Stimulated activated CD4-positive, alpha-beta T cell treated with anti-CD3 and anti-CD28 coated beads, TNF-alpha, amount 100 ng/mL, for 48 hours (primary cell): ENCODE measurements around the gene TPSG1.
"Not testable (repeated sequence)": the region's sequence is repeated elsewhere in the genome, so short reads cannot be mapped to it uniquely, and the experiment has no call there.

Experiments used
- DNase-seq, 3 donors: peaks; one replicate each; pipeline ENCODE4 v3.0.0-alpha.2; 2020; ENCODE audit warnings: low read depth in 3 of 3

TPSG1 gene

DNA sequence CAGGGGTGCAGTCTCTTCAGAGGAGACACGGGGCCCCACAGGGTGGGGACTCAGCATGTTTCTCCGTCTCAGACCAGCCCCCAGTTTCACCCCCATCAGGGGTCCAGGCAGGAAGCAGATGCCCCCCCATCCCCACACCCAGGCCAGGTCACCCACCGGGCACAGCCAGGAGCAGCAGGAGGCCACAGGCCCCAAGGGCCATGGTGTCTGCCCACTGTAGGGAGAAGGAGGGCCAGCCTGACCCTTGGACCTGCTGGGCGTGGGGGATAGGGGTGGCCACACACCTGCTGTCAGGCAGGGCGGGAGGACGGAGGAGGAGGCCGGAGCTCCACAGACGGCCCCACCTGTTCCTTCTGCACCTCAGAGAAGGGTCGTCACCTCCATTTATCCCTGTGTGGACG, at the start of gene TPSG1:
TSS of gene TPSG1 (minus strand) at position 218 of the 401 bp plus-strand sequence. CDS start at position 202, 16 bp downstream.
- no peak for DNase-seq

GRCh38 chr16:1274767-1275166, 49.7 kb upstream of the TPSG1 start:
- no peak for DNase-seq

DNA sequence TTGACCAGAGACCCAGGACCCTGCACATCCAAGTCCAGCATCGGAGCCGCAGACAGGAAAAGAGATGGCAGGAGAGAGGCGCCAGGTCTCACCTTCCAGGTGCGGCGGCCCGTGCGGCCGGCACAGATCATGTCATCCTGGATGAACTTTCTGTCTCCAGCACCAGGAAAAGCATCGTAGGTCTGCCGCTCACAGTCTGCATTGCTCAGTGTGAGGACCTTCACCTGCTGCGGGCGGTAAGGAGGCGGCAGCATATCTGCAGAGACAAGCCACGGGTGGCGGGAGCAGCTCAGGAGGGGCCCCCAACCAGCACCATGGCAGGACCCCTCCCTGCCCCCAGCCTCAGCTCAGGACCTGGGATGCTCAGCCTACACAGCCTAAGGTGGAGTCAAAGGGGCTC, 48.7 kb upstream of the TPSG1 start:
- no peak for DNase-seq

GRCh38 chr16:1272453-1273198, 47.6 kb upstream of the TPSG1 start:
- DNase-seq = no peak

DNA sequence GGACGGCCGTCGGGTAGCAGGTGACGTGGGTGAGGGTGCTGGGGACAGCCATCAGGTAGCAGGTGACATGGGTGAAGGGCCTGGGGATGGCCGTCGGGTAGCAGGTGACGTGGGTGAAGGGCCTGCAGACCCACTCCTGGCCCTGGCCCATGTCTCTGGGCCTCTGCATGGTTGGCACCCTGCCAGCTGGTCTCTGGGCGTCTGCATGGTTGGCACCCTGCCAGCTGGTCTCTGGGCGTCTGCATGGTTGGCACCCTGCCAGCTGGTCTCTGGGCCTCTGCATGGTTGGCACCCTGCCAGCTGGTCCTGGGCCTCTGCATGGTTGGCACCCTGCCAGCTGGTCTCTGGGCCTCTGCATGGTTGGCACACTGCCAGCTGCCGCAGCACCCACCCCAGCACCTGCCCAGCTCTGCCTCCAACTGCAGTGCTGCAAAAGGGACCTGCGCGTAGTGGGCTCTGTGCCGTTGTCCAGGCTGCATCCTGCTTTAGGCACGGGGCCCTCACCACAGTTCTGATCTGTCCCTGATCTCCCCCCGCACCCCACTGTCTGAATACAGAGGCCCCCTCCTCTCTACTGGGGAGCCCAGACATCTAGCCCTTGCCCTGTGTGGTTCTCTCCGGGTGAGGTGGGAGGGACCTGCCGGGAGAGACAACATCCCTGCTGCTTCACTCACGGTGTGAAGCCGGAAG, 46.8 kb upstream of the TPSG1 start:
- DNase-seq = not testable (repeated sequence)

- no peak for DNase-seq
Measured at GRCh38 chr16:1271380-1271723, 46.3 kb upstream of the TPSG1 start.

DNA sequence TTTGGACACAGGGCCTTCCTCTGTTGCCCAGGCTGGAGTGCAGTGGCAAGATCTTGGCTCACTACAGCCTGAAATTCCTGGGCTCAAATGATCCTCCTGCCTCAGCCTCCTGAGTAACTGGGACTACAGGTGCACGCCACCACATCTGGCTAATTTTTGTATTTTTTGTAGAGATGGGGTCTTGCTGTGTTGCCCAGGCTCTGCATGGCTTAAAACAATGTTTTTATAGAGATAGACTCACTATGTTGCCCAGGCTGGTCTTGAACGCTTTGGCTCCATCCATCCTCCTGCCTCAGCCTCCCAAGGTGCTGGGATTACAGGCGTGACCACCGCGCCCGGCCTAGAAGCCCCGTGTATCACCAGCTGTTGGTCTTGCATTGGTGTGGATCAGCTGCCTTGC, 44.4 kb upstream of the TPSG1 start:
- DNase-seq = not testable (repeated sequence)

DNA sequence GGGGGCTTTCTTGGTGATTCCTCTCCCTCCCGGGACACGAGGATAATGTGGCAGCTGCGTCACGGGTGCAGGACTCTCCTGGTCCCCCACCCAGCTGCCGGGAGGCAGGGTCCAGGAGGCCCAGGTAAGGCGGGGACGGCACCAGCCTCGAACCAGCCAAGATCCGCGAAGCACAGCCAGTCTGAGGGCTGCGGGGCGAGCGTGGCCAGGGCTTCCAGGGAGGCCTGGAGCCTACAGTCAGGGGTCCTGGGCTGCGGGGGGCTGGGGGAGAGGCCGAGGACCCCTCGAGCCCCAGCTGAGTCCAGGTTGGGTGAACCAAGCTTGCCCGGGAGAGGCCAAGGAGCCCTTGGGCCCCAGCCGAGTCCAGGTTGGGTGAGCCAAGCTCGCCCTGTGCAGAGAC, 40.8 kb upstream of the TPSG1 start:
- no peak for DNase-seq

GRCh38 chr16:1265090-1265630, 40.1 kb upstream of the TPSG1 start:
- DNase-seq = no peak

DNA sequence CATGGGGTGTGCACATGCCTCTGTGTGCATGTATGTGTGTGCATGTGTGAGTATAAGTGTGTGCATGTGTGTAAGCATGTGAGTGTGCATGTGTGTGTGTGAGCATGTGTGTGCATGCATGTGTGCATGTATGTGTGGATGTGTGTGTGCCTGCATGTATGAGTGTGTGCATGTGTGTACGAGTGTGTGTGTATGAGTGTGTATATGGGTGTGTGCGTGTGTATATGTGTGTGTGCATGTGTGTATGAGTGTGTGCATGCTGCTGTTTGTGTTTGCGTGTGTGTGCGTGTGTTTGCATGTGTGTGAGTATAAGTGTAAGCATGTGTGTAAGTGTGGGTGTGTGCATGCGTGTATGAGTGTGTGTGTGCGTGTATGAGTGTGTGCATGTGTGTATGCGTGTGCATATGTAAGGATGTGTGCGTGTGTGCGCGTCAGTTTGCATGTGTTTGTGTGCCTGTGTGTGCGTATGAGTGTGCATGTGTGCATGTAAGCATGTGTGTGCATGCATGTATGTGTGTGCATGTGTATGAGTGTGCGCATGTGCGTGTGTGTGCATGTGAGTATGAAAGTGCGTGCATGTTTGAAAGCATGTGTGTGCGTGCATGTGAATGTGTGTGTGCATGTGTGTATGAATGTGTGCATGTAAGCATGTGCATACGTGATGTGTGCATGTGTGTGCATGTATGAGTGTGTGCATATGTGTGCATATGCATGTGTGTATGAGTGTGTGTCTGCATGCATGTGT, 39.4 kb upstream of the TPSG1 start:
- no peak for DNase-seq

DNA sequence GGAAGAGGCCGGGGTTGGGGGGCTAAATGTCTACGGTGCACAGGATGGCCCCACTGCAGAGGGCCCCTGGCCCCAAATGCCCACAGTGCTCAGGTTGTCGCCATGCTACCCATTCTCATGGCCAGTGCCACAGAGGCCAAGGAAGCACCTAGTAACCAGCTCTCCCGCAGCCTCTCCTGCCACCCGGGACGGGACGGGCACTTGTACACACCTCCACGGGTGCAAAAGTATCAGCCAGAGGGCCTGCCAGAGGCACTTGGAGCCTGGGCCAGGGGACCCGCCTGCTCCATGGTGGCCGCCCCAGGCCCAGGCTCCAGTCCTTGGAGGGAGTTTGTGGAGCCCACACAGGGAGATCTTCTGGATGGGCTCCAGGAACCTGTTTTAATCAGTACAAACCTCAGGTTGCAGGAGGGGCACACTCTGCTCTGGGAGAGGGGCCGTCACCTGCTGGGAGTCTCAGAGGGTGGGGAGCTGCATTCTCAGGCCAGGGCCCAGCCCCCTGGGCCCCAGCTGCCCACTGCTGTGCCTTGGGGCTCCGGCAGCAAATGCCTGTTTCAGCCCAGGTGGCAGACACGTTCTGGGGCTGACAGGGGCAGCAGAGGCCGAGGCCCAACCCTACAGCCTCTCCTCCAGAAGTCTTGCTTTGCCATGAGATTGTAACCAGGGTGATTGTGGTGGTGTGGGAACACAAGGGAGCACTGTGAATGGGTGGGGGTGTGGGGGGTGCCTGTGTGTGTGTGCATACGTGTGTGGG, 38.7 kb upstream of the TPSG1 start:
- DNase-seq = no peak

GRCh38 chr16:1262846-1263221, 37.8 kb upstream of the TPSG1 start:
- no peak for DNase-seq

- no peak for DNase-seq
Measured at GRCh38 chr16:1262210-1262845, 37.3 kb upstream of the TPSG1 start.

GRCh38 chr16:1261131-1261892, 36.2 kb upstream of the TPSG1 start:
- DNase-seq = no peak

GRCh38 chr16:1260101-1260680, 35.1 kb upstream of the TPSG1 start:
- DNase-seq = no peak

- no peak for DNase-seq
Measured at GRCh38 chr16:1259760-1260068, 34.6 kb upstream of the TPSG1 start.

DNA sequence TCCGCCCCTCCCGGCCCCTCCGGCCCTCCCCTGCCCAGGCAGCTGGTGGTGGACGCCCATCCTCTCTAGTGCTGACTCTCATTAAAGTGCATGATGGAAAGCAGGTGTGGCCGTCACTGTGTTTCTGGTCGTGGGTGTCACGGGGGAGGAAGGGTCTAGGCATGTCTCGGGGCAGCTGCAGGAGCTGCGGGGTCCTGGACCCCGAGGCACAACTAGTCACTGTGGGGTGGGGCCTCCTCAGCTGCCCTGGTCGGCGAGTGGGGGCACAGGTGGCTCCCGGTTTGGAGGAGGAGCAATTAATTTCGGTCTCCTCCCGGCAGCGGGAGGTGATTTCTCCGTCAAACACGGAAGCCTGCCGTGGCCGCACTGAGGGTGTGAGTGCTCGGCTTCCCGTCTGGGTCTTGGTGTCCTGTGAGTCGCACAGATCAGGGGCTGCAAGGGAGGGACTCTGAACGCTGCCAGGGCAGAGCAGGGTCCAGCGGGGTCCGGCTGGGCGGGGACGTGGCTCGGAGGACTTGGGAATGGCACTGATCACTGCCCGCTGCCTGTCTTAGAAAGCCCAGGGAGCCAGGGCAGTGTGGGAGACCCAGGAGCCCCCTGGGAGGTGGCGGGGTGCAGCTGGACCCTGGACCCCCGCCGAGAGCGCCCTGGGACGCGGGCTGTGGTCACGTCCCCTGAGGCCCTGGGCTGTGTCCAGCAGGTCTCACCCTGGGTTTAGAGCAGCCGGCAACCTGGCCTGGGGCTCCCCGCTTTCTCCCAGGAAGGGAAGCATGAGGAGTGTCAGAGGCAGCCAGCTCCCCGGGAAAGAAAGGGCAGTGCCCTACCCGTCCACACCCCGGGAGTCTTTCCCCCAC, 34.1 kb upstream of the TPSG1 start:
- DNase-seq = no peak

DNA sequence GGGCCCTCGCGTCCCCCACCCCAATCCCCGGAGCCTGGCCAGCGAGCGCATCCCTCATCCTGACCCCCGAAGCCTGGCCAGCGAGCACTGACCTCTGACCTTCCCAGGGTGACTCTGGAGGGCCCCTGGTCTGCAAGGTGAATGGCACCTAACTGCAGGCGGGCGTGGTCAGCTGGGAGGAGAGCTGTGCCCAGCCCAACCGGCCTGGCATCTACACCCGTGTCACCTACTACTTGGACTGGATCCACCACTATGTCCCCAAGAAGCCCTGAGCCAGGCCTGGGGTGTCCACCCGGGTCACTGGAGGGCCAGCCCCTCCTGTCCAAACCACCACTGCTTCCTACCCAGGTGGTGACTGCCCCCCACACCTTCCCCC, 33.1 kb upstream of the TPSG1 start:
- DNase-seq = no peak

DNA sequence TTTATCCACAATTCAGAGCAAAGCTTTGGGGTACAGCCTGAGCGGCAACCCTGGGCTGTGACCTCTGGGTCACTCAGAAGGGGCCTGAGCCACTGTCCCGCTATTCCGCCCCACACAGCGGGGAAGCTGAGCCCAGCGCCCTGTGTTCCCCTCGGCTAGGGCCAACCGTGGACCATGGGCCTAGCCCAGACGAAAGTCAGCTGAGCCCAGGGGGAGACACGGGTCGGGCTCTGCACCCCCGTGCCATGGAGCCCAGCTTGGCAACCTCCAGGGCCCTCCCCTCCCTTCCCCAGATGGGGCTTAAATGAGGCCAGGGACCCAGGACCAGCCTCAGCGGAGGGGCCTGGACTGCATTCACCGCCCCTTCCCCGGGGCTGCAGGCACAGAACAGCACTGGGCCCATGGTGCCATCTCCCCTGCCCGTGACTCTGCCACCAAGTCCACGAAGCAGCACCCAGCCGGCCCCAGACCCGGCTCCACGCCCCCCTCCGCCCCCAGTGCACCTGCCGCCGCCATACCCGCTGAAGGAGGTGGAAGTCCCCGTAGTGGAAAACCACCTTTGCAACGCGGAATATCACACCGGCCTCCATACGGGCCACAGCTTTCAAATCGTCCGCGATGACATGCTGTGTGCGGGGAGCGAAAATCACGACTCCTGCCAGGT, 32.6 kb upstream of the TPSG1 start:
- no peak for DNase-seq
